ENCODE measurements around the gene PAK1.

PAK1 gene

GRCh38 chr11:77400271-77400670, 73.6 kb downstream of the PAK1 start:
- TF ChIP-seq CTCF (IDR thresholded peaks at IDR 0.05; ENCODE audit: low read depth, low read length) = no peak
- DNase-seq (ENCODE audit: extremely low read depth, low read depth) = no peak

- no peak for TF ChIP-seq CTCF (IDR thresholded peaks at IDR 0.05; ENCODE audit: low read depth, low read length)
These were observed 76.3 kb downstream of the PAK1 start for GRCh38 chr11:77397631-77398030.

GRCh38 chr11:77396911-77397310, 77.0 kb downstream of the PAK1 start:
- no peak for TF ChIP-seq CTCF (IDR thresholded peaks at IDR 0.05; ENCODE audit: low read depth, low read length)
- no peak for DNase-seq (ENCODE audit: extremely low read depth, low read depth)

More at GRCh38 chr11:77397631-77398030, 76.3 kb downstream of the PAK1 start:
- no peak for DNase-seq (ENCODE audit: extremely low read depth, low read depth)

GRCh38 chr11:77396305-77396704, 77.6 kb downstream of the PAK1 start:
- no peak for DNase-seq (ENCODE audit: extremely low read depth, low read depth)
- no peak for TF ChIP-seq CTCF (IDR thresholded peaks at IDR 0.05; ENCODE audit: low read depth, low read length)

GRCh38 chr11:77395460-77396173, 78.3 kb downstream of the PAK1 start:
- no peak for TF ChIP-seq CTCF (IDR thresholded peaks at IDR 0.05; ENCODE audit: low read depth, low read length)
- no peak for DNase-seq (ENCODE audit: extremely low read depth, low read depth)

- TF ChIP-seq CTCF (IDR thresholded peaks at IDR 0.05; ENCODE audit: low read depth, low read length) = no peak
- no peak for DNase-seq (ENCODE audit: extremely low read depth, low read depth)
These were observed 81.1 kb downstream of the PAK1 start for GRCh38 chr11:77392842-77393241.

- no peak for DNase-seq (ENCODE audit: extremely low read depth, low read depth)
- no peak for TF ChIP-seq CTCF (IDR thresholded peaks at IDR 0.05; ENCODE audit: low read depth, low read length)
These were observed 86.2 kb downstream of the PAK1 start for GRCh38 chr11:77387701-77388100.
